ENCODE measurements around the gene PCCA. TPM values are rescaled to one million over a fixed set of nuclear protein-coding genes. Genes with fewer than 3 reads are reported as not detected.

PCCA gene
- total and polyA plus RNA-seq, 2 of the 13 experiments (the other 11 are each of a cell fraction or from before 2014, with no cell fraction given): 15.0 to 32.2 TPM

DNA sequence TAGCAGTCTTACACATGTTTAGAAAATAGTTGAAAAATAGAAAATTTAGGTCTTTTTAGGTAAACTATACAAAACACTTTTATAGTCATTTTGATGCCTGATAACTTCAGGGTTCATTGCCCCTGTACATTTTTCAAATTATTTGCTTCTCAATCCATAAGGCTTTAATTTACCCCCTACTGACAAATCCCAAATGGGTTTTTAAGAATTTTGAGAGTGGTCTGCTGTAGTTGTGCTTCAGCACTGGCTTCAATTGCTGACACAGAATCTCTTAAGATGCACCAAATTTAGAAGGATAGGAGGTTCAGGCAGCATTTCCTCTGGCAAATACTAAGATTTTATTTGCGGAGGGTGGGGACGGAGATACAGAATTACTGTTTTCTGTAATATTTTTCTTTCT lies 89.4 kb downstream of the PCCA start:
- CTCF ChIA-PET (ENCODE audit: low intra/inter-chr PET ratio, low total read pairs): no interaction called here

More for the DNA sequence above, 89.4 kb downstream of the PCCA start:
- intact Hi-C loops (cut with micrococcal nuclease; ENCODE audit: unreplicated experiment) (no loop called here), in situ Hi-C loops (cut with HindIII; ENCODE audit: extremely low pct_ligation_motif_present, low pct_unique_long_range_greater_than_20kb) (no loop called here)
- POLR2A ChIA-PET: no interaction called here
- no peak overlapping the region for H3K4me2 ChIP-seq (ENCODE audit: low read depth, low read length)
- no peaks in the 10 kb centered on the region for H4K20me1 ChIP-seq (ENCODE audit: insufficient read depth, low read length)
- peaks cover 11% of the 10 kb centered on the region for H3K4me1 ChIP-seq (ENCODE audit: insufficient read depth, low read length)
- H3K4me3 ChIP-seq (replicated peaks in 1 of 3; ENCODE audit: insufficient read depth in 1 of 3, low read depth in 2 of 3, low read length in 3 of 3): no peak overlapping the region
- no peaks in the 10 kb centered on the region for H3K36me3 ChIP-seq (replicated peaks in 1 of 2; ENCODE audit: control insufficient read depth in 1 of 2, insufficient read depth in 2 of 2, low read length in 2 of 2)
- FAIRE-seq (no peak), DNase-seq (ENCODE audit: low spot score) (no peak), ATAC-seq (no peak)
- TF ChIP-seq ZNF143 (CRISPR knock-in tag; IDR thresholded peaks at IDR 0.05) (no peak), MIER3 (CRISPR knock-in tag; IDR thresholded peaks at IDR 0.05; ENCODE audit: borderline replicate concordance) (no peak), PHF5A (CRISPR knock-in tag; IDR thresholded peaks at IDR 0.05; ENCODE audit: low read depth, unreplicated experiment) (no peak), ZNF446 (CRISPR knock-in tag; IDR thresholded peaks at IDR 0.05) (no peak), SIN3A (IDR thresholded peaks at IDR 0.05; ENCODE audit: borderline replicate concordance, low read depth, low read length) (no peak), SRF (IDR thresholded peaks at IDR 0.05; ENCODE audit: low read depth, low read length) (no peak), ZNF672 (CRISPR knock-in tag; IDR thresholded peaks at IDR 0.05) (no peak), ZSCAN22 (CRISPR knock-in tag; IDR thresholded peaks at IDR 0.05) (no peak), FOXA3 (CRISPR knock-in tag; IDR thresholded peaks at IDR 0.05) (no peak), ZNF589 (CRISPR knock-in tag; conservative IDR thresholded peaks at IDR 0.05) (no peak)
- TF ChIP-seq, protein P1, sequence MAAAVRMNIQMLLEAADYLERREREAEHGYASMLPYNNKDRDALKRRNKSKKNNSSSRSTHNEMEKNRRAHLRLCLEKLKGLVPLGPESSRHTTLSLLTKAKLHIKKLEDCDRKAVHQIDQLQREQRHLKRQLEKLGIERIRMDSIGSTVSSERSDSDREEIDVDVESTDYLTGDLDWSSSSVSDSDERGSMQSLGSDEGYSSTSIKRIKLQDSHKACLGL (CRISPR knock-in tag; IDR thresholded peaks at IDR 0.05): no peak
- TF ChIP-seq, protein P2, sequence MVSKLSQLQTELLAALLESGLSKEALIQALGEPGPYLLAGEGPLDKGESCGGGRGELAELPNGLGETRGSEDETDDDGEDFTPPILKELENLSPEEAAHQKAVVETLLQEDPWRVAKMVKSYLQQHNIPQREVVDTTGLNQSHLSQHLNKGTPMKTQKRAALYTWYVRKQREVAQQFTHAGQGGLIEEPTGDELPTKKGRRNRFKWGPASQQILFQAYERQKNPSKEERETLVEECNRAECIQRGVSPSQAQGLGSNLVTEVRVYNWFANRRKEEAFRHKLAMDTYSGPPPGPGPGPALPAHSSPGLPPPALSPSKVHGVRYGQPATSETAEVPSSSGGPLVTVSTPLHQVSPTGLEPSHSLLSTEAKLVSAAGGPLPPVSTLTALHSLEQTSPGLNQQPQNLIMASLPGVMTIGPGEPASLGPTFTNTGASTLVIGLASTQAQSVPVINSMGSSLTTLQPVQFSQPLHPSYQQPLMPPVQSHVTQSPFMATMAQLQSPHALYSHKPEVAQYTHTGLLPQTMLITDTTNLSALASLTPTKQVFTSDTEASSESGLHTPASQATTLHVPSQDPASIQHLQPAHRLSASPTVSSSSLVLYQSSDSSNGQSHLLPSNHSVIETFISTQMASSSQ (IDR thresholded peaks at IDR 0.05; ENCODE audit: low read depth): no peak
- TF ChIP-seq, protein P2 (CRISPR knock-in tag; IDR thresholded peaks at IDR 0.05; ENCODE audit: borderline replicate concordance): no peak
- TF ChIP-seq, protein P3, sequence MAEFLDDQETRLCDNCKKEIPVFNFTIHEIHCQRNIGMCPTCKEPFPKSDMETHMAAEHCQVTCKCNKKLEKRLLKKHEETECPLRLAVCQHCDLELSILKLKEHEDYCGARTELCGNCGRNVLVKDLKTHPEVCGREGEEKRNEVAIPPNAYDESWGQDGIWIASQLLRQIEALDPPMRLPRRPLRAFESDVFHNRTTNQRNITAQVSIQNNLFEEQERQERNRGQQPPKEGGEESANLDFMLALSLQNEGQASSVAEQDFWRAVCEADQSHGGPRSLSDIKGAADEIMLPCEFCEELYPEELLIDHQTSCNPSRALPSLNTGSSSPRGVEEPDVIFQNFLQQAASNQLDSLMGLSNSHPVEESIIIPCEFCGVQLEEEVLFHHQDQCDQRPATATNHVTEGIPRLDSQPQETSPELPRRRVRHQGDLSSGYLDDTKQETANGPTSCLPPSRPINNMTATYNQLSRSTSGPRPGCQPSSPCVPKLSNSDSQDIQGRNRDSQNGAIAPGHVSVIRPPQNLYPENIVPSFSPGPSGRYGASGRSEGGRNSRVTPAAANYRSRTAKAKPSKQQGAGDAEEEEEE (CRISPR knock-in tag; IDR thresholded peaks at IDR 0.05; ENCODE audit: borderline replicate concordance): no peak
- TF ChIP-seq, protein P4, sequence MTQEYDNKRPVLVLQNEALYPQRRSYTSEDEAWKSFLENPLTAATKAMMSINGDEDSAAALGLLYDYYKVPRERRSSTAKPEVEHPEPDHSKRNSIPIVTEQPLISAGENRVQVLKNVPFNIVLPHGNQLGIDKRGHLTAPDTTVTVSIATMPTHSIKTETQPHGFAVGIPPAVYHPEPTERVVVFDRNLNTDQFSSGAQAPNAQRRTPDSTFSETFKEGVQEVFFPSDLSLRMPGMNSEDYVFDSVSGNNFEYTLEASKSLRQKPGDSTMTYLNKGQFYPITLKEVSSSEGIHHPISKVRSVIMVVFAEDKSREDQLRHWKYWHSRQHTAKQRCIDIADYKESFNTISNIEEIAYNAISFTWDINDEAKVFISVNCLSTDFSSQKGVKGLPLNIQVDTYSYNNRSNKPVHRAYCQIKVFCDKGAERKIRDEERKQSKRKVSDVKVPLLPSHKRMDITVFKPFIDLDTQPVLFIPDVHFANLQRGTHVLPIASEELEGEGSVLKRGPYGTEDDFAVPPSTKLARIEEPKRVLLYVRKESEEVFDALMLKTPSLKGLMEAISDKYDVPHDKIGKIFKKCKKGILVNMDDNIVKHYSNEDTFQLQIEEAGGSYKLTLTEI (CRISPR knock-in tag; conservative IDR thresholded peaks at IDR 0.05): no peak
- 100% methylated on average over 2 of the region's 2 CpGs for WGBS (ENCODE audit: low lambda C conversion rate)
- H3K9ac ChIP-seq (ENCODE audit: insufficient read depth, low read depth, low read length): no peak overlapping the region
- BruUV-seq (replicated peaks): no TSS peak
- no peaks in the 10 kb centered on the region for H3K27me3 ChIP-seq (ENCODE audit: control insufficient read depth in 1 of 2, insufficient read depth in 2 of 2, low read length in 2 of 2)
- H3K27ac ChIP-seq (ENCODE audit: extremely low read length, insufficient read depth, low read length): no peak overlapping the region
- H3K9me3 ChIP-seq (ENCODE audit: low read length): no peaks in the 10 kb centered on the region
- H2AFZ ChIP-seq (ENCODE audit: low read length): no peak overlapping the region
- no peaks in the 10 kb centered on the region for H3K79me2 ChIP-seq (ENCODE audit: insufficient read depth, low read length)
